ENCODE measurements around the gene WWP2.
"Not testable (repeated sequence)": the region's sequence is repeated elsewhere in the genome, so short reads cannot be mapped to it uniquely, and the experiment has no call there.

The WWP2 gene

GRCh38 chr16:69754469-69755310, 7.4 kb upstream of the WWP2 start, which contains the start of gene NOB1:
TSS of gene NOB1 (minus strand) at chr16:69754926. CDS start at chr16:69754910, 16 bp downstream.
- Histone ChIP-seq H3K27me3 (ENCODE audit: control insufficient read depth, insufficient read depth, low read length) (no peaks in the 10 kb centered on the region), H3K27ac (ENCODE audit: low read depth, low read length) (peak within 1 kb of the TSS; percentile 56), H3K4me3 (ENCODE audit: low read length) (peak within 1 kb of the TSS; percentile 77), H3K9ac (ENCODE audit: low read length) (peak within 1 kb of the TSS; percentile 26), H3K4me1 (ENCODE audit: control insufficient read depth, insufficient read depth, low read length) (peaks cover 5% of the 10 kb centered on the region), H3K36me3 (ENCODE audit: control insufficient read depth, insufficient read depth, low read length) (peaks cover 6% of the 10 kb centered on the region)

- Histone ChIP-seq H3K27ac (ENCODE audit: low read depth, low read length) (no peak overlapping the region), H3K9ac (ENCODE audit: low read length) (no peak overlapping the region)
These were observed 5.4 kb upstream of the WWP2 start for GRCh38 chr16:69756705-69757104.

GRCh38 chr16:69757375-69757774, 4.8 kb upstream of the WWP2 start:
- H3K4me3 ChIP-seq (ENCODE audit: low read length); H3K9ac ChIP-seq (ENCODE audit: low read length); H3K4me1 ChIP-seq (ENCODE audit: control insufficient read depth, insufficient read depth, low read length); H3K27me3 ChIP-seq (ENCODE audit: control insufficient read depth, insufficient read depth, low read length); H3K36me3 ChIP-seq (ENCODE audit: control insufficient read depth, insufficient read depth, low read length); H3K27ac ChIP-seq (ENCODE audit: low read depth, low read length): not testable (repeated sequence)

More at GRCh38 chr16:69756705-69757104, 5.4 kb upstream of the WWP2 start:
- Histone ChIP-seq H3K4me3 (ENCODE audit: low read length) (no peak overlapping the region), H3K4me1 (ENCODE audit: control insufficient read depth, insufficient read depth, low read length) (peaks cover 5% of the 10 kb centered on the region), H3K27me3 (ENCODE audit: control insufficient read depth, insufficient read depth, low read length) (no peaks in the 10 kb centered on the region), H3K36me3 (ENCODE audit: control insufficient read depth, insufficient read depth, low read length) (no peaks in the 10 kb centered on the region)

GRCh38 chr16:69762814-69763598, 874 bp downstream of the WWP2 start:
- no peaks in the 10 kb centered on the region for H3K27me3 ChIP-seq (ENCODE audit: control insufficient read depth, insufficient read depth, low read length)
- peaks cover 6% of the 10 kb centered on the region for H3K4me1 ChIP-seq (ENCODE audit: control insufficient read depth, insufficient read depth, low read length)
- no peaks in the 10 kb centered on the region for H3K36me3 ChIP-seq (ENCODE audit: control insufficient read depth, insufficient read depth, low read length)
- peak overlapping the region; percentile 79 for H3K27ac ChIP-seq (ENCODE audit: low read depth, low read length)
- H3K9ac ChIP-seq (ENCODE audit: low read length): peak overlapping the region; percentile 72
- peak overlapping the region; percentile 99 for H3K4me3 ChIP-seq (ENCODE audit: low read length)

GRCh38 chr16:69763599-69763942, 1.4 kb downstream of the WWP2 start:
- no peaks in the 10 kb centered on the region for H3K27me3 ChIP-seq (ENCODE audit: control insufficient read depth, insufficient read depth, low read length)
- no peak overlapping the region for H3K27ac ChIP-seq (ENCODE audit: low read depth, low read length)
- H3K9ac ChIP-seq (ENCODE audit: low read length): no peak overlapping the region
- no peak overlapping the region for H3K4me3 ChIP-seq (ENCODE audit: low read length)
- no peaks in the 10 kb centered on the region for H3K36me3 ChIP-seq (ENCODE audit: control insufficient read depth, insufficient read depth, low read length)
- peaks cover 6% of the 10 kb centered on the region for H3K4me1 ChIP-seq (ENCODE audit: control insufficient read depth, insufficient read depth, low read length)

- peaks cover 6% of the 10 kb centered on the region for H3K4me1 ChIP-seq (ENCODE audit: control insufficient read depth, insufficient read depth, low read length)
- H3K9ac ChIP-seq (ENCODE audit: low read length): no peak overlapping the region
- H3K36me3 ChIP-seq (ENCODE audit: control insufficient read depth, insufficient read depth, low read length): peaks cover 1% of the 10 kb centered on the region
- no peak overlapping the region for H3K4me3 ChIP-seq (ENCODE audit: low read length)
- no peaks in the 10 kb centered on the region for H3K27me3 ChIP-seq (ENCODE audit: control insufficient read depth, insufficient read depth, low read length)
- H3K27ac ChIP-seq (ENCODE audit: low read depth, low read length): no peak overlapping the region
These were observed 5.5 kb downstream of the WWP2 start for GRCh38 chr16:69767459-69768229.

- Histone ChIP-seq H3K36me3 (ENCODE audit: control insufficient read depth, insufficient read depth, low read length) (peaks cover 2% of the 10 kb centered on the region), H3K4me1 (ENCODE audit: control insufficient read depth, insufficient read depth, low read length) (no peaks in the 10 kb centered on the region), H3K27ac (ENCODE audit: low read depth, low read length) (no peak overlapping the region), H3K9ac (ENCODE audit: low read length) (no peak overlapping the region), H3K27me3 (ENCODE audit: control insufficient read depth, insufficient read depth, low read length) (no peaks in the 10 kb centered on the region), H3K4me3 (ENCODE audit: low read length) (no peak overlapping the region)
These were observed 6.5 kb downstream of the WWP2 start for GRCh38 chr16:69768666-69769065.

GRCh38 chr16:69769404-69769803, 7.3 kb downstream of the WWP2 start:
- peaks cover 2% of the 10 kb centered on the region for H3K36me3 ChIP-seq (ENCODE audit: control insufficient read depth, insufficient read depth, low read length)
- H3K27ac ChIP-seq (ENCODE audit: low read depth, low read length): no peak overlapping the region
- H3K9ac ChIP-seq (ENCODE audit: low read length): no peak overlapping the region
- no peaks in the 10 kb centered on the region for H3K4me1 ChIP-seq (ENCODE audit: control insufficient read depth, insufficient read depth, low read length)
- H3K27me3 ChIP-seq (ENCODE audit: control insufficient read depth, insufficient read depth, low read length): no peaks in the 10 kb centered on the region
- no peak overlapping the region for H3K4me3 ChIP-seq (ENCODE audit: low read length)

GRCh38 chr16:69771651-69771967, 9.5 kb downstream of the WWP2 start:
- H3K36me3 ChIP-seq (ENCODE audit: control insufficient read depth, insufficient read depth, low read length): peaks cover 2% of the 10 kb centered on the region
- H3K27ac ChIP-seq (ENCODE audit: low read depth, low read length): no peak overlapping the region
- H3K27me3 ChIP-seq (ENCODE audit: control insufficient read depth, insufficient read depth, low read length): no peaks in the 10 kb centered on the region
- H3K4me3 ChIP-seq (ENCODE audit: low read length): no peak overlapping the region
- H3K4me1 ChIP-seq (ENCODE audit: control insufficient read depth, insufficient read depth, low read length): no peaks in the 10 kb centered on the region
- H3K9ac ChIP-seq (ENCODE audit: low read length): no peak overlapping the region

- Histone ChIP-seq H3K4me3 (ENCODE audit: low read length) (no peak overlapping the region), H3K9ac (ENCODE audit: low read length) (no peak overlapping the region), H3K4me1 (ENCODE audit: control insufficient read depth, insufficient read depth, low read length) (no peaks in the 10 kb centered on the region), H3K27ac (ENCODE audit: low read depth, low read length) (no peak overlapping the region), H3K36me3 (ENCODE audit: control insufficient read depth, insufficient read depth, low read length) (peaks cover 2% of the 10 kb centered on the region), H3K27me3 (ENCODE audit: control insufficient read depth, insufficient read depth, low read length) (no peaks in the 10 kb centered on the region)
These were observed 11.3 kb downstream of the WWP2 start for GRCh38 chr16:69773260-69773947.

- Histone ChIP-seq H3K36me3 (ENCODE audit: control insufficient read depth, insufficient read depth, low read length) (peaks cover 2% of the 10 kb centered on the region), H3K27me3 (ENCODE audit: control insufficient read depth, insufficient read depth, low read length) (no peaks in the 10 kb centered on the region), H3K4me1 (ENCODE audit: control insufficient read depth, insufficient read depth, low read length) (no peaks in the 10 kb centered on the region), H3K27ac (ENCODE audit: low read depth, low read length) (no peak overlapping the region), H3K4me3 (ENCODE audit: low read length) (no peak overlapping the region), H3K9ac (ENCODE audit: low read length) (no peak overlapping the region)
These were observed 13.4 kb downstream of the WWP2 start for GRCh38 chr16:69775563-69775962.

- Histone ChIP-seq H3K36me3 (ENCODE audit: control insufficient read depth, insufficient read depth, low read length) (peaks cover 2% of the 10 kb centered on the region), H3K4me3 (ENCODE audit: low read length) (no peak overlapping the region), H3K4me1 (ENCODE audit: control insufficient read depth, insufficient read depth, low read length) (no peaks in the 10 kb centered on the region), H3K9ac (ENCODE audit: low read length) (no peak overlapping the region), H3K27ac (ENCODE audit: low read depth, low read length) (no peak overlapping the region), H3K27me3 (ENCODE audit: control insufficient read depth, insufficient read depth, low read length) (no peaks in the 10 kb centered on the region)
These were observed 17.6 kb downstream of the WWP2 start for GRCh38 chr16:69779724-69780123.
